IPS-NIHi11 (cell line): ENCODE data around the gene FYN.
A peak's percentile ranks its signal among the peaks of the same experiment; 100 is the strongest.

ENCODE experiments used
- DNase-seq: peaks from one replicate; pipeline ENCODE4 v3.0.0; 2012; ENCODE audit warnings: mixed read lengths, low spot score

Gene FYN

GRCh38 chr6:111769365-111770152 lies 103.7 kb downstream of the FYN start:
- no peak for DNase-seq

GRCh38 chr6:111768431-111768770 lies 104.9 kb downstream of the FYN start:
- no peak for DNase-seq

- no peak for DNase-seq
These were observed 105.4 kb downstream of the FYN start for GRCh38 chr6:111767752-111768430.

GRCh38 chr6:111766201-111766857 lies 106.9 kb downstream of the FYN start:
- DNase-seq = no peak

- DNase-seq = no peak
These were observed 107.5 kb downstream of the FYN start for GRCh38 chr6:111765763-111766162.

- DNase-seq = peak; percentile 43
These were observed 108.7 kb downstream of the FYN start for GRCh38 chr6:111764238-111765175.

GRCh38 chr6:111763381-111763780 lies 109.9 kb downstream of the FYN start:
- DNase-seq = no peak

GRCh38 chr6:111761783-111762312 lies 111.4 kb downstream of the FYN start:
- no peak for DNase-seq

- DNase-seq = no peak
These were observed 112.0 kb downstream of the FYN start for GRCh38 chr6:111761212-111761611.

- no peak for DNase-seq
These were observed 113.1 kb downstream of the FYN start for GRCh38 chr6:111759836-111760785.

- DNase-seq = no peak
These were observed 113.9 kb downstream of the FYN start for GRCh38 chr6:111759331-111759835.

GRCh38 chr6:111758608-111759329 lies 114.5 kb downstream of the FYN start:
- no peak for DNase-seq

GRCh38 chr6:111757342-111757741 lies 115.9 kb downstream of the FYN start:
- no peak for DNase-seq

GRCh38 chr6:111754423-111754822 lies 118.8 kb downstream of the FYN start:
- DNase-seq = no peak

GRCh38 chr6:111753573-111753972 lies 119.7 kb downstream of the FYN start:
- no peak for DNase-seq

- no peak for DNase-seq
These were observed 120.8 kb downstream of the FYN start for GRCh38 chr6:111752476-111752875.

GRCh38 chr6:111750753-111751673 lies 122.2 kb downstream of the FYN start:
- peak; percentile 73 for DNase-seq

GRCh38 chr6:111750153-111750552 lies 123.1 kb downstream of the FYN start:
- DNase-seq = no peak

- DNase-seq = no peak
These were observed 125.0 kb downstream of the FYN start for GRCh38 chr6:111748231-111748647.
